Fibroblast of skin of left biceps (primary cell): ENCODE measurements around the gene SMAD3.
A peak's percentile ranks its signal among the peaks of the same experiment; 100 is the strongest.
"Not testable (repeated sequence)": the region's sequence is repeated elsewhere in the genome, so short reads cannot be mapped to it uniquely, and the experiment has no call there.

ENCODE experiments used
- DNase-seq, 2 experiments: peaks; one replicate each; pipeline ENCODE4 v3.0.0-alpha.2; 2013; ENCODE audit warnings: low read depth in 2 of 2

The SMAD3 gene

DNA sequence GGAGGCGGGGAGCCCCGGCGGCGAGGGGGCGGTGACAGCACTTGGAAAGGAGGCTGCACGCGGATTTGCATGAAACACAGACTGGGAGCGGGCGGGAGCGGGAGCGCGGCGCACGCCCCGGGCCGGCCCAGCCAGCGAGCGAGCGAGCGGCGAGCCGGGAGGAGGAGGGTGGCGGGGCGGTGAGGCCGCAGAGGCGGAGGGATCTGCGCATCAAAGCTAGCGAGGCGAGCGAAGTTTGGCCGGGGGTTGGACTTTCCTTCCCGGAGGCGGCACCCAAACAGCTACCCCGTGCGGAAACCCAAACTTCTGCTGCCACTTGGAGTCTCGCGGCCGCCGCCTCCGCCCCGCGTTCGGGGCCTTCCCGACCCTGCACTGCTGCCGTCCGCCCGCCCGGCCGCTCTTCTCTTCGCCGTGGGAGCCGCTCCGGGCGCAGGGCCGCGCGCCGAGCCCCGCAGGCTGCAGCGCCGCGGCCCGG, at the start of gene SMAD3:
Gene SMAD3 (plus strand): TSS at position 72 of the 475 bp plus-strand sequence. CDS start 553 bp downstream, outside the sequence.
- peak; percentile 90 to 91 for DNase-seq

DNA sequence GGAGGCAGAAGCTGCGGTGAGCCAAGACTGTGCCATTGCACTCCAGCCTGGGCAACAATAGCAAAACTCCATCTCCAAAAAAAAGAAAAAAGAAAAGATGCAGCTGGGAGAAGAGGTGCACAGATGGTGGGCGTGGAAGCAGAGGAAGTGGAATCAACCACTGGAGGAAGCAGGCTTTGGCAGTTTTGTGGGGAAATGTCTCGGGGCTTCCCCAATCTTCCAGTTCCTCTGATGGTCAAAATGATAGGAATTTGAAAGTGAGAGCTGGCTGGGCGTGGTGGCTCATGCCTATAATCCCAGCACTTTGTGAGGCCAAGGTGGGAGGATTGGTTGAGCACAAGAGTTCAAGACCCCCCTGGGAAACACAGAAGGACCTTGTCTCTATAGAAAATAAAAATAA, 48.1 kb upstream of the SMAD3 start:
- DNase-seq: no peak

DNA sequence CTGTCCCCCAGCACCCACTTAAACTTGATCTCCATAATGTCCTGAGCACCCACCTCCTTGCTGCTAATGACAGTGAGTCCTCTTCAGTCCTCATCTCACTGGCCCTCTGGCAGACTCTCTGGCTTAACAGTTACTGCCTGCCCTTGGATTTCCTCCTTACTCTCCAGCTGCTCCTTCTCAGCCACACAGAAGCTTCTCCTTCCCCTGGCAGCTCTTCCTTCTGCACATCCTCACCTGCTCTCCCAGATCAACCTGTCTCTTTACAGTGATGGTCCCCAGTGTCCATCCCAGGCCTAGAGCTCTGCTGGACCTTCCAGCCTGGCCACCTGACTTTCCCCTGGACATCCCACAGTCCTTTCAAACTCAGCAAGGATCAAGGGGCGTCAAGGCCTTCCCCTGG, 47.4 kb upstream of the SMAD3 start:
- DNase-seq: no peak

DNA sequence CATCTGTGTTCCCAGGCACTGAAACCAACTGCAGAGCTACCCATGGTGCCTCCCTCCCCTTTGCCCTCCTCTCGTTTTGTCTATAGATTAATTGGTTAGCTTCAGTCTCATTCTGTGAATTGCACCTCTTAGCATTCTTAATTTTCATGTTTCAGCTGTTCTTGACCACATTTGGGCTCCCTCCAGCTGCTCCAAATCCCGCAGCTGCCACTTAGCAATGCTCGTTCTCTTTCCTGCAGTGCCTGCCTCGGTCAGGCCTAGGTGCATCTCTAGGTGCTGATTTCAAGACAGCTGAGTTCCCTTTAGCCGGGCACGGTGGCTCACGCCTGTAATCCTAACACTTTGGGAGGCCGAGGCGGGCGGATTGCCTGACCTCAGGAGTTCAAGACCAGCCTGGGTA, 47.0 kb upstream of the SMAD3 start:
- no peak for DNase-seq

DNA sequence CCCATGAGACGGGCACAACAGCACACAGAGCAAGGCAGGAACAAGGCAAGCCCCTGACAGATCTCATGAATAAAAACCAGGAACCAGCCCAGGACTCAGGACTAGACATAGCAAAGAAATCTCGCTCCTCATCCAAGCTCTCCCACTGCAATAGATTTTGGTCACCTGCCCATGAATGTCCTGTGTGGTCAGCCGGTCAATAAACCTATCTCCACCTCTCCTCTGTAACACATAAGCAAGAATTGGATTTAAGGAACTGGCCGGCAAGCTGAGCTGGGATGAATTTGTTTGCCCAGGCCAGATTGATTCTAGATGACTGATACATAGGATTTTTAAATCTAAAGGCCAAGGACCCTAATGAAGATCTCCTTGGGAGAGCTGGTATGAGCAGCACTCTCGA, 46.3 kb upstream of the SMAD3 start:
- DNase-seq: no peak

DNA sequence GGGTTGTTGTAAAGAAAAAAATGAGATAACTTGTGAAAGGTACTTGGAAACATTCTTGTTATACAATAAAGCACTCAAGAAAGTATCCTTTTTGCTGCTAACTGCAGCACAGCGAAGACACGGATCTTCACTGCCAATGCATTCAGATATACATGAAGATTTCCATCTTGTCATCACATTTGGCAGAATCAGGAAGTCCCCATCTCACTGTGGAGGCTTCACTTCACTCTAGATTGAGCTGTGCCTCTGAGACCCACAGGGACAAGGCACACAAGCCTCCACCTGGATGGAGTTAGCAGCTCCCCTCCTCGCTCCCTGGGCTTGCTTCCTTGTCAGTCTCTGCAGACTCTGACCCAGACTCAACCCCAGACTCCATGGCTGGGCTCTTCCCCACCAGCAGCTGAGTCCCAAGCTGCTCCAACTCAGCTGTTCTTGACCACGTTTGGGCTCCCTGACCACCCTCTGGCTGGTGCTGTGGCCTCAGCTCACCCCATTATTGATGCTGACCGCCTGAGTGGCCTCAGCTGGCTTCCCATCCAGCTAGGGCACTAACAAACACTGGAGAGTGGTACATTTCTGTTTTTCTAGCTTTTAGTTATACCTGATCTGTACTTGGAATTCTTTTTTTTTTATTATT, 45.4 kb upstream of the SMAD3 start:
- no peak for DNase-seq

DNA sequence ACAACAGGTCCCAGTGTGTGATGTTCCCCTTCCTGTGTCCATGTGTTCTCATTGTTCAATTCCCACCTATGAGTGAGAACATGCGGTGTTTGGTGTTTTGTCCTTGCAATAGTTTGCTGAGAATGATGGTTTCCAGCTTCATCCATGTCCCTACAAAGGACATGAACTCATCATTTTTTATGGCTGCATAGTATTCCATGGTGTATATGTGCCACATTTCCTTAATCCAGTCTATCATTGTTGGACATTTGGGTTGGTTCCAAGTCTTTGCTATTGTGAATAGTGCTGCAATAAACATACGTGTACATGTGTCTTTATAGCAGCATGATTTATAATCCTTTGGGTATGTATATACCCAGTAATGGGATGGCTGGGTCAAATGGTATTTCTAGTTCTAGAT, 44.7 kb upstream of the SMAD3 start:
- DNase-seq: not testable (repeated sequence)

DNA sequence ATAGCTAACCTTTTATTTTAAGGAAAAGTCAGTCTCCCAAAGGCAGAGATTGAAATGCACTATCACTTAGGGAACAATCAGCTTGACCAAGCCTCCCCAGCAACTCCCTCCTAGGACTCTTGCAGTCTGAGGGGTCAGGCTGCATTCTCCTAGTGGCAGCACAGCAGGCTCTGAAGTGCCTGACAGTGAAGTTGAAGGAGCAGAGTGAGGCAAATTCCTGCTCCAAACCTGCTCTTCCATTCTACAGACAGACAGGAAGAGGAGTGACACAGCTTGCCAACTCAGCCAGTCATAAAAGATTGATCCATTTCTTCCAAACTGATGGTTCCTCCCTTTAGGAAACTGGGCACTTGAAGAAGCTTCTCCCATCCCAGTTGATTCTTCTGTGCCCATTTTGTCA, 43.9 kb upstream of the SMAD3 start:
- DNase-seq: no peak

DNA sequence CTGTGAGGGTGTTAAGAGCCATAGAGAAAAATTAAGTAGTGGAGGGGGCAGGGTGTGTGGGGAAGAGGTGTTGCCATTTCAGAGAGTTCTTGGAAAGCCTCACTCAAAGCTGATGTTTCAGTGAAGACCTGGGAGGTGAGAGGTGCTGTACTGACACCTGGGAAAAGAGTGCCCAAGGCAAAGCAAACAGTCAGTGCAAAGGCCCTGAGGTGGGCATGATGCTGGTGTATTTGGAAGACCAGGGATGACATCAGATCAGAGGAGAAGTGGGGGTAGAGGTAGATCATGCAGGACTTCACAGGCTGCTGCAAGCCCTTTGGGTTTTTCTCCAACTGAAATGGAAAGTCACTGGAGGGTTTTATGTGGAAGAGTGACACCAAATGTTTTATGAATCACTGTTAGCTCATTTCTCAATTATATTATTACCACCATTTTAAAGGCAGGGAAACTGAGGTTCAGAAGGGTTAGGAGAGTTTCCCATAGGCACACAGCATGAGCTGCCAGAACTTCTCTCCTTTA, 42.8 kb upstream of the SMAD3 start:
- no peak for DNase-seq

DNA sequence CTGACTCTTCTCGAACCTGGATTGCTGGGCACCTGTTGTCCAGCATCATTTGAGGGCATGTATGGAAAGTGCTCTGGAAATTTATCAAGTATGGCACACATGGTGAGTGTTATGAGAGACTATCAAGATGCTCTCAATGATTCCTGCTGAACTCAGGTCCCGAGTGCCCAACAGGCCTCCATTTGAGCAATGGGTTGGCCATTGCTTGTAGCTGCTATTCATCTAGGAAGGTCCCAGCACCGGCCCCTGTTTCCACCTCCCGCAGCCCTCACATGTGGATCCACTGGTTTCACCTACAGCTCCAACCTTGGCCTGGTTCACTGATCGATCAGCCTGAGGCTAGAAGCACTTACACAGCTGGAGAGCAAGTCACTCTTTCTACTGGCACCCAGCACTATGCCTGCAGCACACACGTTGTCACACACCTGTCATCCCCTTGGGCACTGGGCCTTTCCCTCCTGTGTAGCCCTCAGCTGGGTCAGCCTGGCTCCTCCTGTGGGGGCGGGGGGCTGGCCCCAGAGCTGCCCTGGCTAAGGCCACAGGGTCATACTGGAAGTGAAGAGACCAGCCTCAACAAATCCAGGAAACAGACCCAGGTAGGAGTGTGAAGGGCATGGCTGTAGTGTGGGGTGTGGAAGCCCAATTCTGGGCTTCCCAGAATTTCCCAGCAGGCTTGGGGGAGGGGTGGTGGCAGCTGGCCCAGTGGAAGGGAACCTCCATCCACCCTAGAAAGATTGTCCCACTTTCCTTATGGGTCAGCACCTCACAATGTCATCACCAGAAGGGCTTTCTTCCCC, 41.7 kb upstream of the SMAD3 start:
- DNase-seq: no peak

DNA sequence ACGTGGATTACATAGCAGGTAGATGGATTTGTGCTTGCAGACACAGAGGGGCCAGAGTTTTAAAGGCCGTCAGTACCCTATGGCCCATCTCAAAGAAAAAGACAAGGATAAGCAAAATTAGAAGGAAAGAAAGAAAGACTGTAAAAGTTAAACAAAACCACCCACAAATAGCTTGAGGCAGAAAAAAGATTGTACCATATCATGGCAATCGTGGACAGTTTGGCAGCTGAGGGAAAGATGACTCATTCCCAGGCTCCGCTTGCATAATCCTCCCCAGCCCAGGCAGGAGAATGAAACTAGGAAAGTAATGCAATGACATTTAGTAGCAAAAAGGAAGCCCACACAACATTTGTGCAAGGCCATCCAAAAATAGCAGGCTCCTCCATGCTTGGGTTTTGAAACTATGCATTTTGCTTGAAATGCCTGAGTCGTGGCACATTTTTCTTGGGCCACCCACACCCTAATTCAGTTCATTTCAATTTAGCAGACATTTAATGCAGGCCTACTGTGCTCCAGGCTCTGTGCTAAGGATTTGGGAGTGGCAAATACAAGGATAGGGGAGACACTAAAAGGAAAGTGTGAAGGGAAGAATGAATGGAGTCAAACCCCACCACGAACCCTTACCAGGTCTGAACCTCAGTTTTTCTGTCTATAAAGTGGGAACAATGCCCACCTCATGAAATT, 40.9 kb upstream of the SMAD3 start:
- DNase-seq: peak; percentile 94 to 95

DNA sequence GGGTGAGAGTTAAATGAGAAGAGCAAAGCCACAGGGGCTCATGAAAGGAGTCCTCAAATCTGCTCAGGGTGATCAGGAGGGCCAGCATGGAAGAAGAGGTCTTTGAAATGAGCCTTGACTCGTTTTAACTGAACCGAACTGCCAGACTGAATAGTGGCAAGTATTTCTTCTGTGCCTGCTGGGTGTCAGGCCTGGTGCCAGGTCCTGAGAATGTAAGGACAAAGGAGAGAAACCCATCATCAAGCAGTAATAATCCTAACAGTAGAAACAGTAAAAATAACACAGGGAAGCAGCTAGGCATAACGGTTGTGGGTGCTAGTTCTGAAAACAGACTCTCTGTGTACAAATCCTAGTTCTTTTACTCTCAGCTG, 40.4 kb upstream of the SMAD3 start:
- no peak for DNase-seq

DNA sequence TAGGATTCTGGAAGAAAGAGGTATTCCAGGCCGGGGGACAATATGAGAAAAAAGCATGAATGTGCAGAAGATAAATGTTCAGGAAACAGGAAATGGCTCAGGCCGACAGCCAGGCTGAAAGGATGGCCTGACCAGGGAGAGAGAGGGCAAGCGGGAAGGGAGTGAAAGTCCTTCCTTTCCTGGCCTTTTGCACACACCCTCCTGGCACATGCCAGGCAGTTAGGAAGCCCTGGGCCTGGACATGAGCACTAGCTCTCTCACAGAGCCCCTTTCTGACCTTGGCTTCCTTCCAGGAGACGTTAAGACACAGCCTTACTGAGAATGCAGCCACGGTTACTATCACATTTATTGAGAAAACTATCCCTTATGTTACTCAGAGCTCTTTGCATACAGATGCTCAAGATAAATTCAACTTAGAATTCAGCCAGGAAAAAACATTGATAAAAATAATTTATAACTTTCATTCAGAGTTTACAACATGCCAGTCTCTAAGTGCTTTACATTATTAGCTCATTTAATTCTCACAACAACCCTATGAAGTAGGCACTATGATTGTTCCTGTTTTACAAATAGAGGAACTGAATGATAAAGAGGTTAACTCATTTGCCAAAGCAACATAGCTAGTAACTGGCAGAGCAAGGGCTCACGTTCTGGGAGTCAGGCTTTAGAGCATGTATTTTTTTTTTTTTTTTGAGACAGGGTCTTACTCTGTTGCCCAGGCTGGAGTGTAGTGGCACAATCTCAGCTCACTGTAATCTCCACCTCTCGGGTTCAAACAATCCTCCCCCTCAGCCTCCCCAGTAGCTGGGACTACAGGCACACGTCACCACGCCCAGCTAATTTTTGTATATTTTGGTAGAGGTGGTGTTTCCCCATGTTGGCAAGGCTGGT, 39.4 kb upstream of the SMAD3 start:
- no peak for DNase-seq

DNA sequence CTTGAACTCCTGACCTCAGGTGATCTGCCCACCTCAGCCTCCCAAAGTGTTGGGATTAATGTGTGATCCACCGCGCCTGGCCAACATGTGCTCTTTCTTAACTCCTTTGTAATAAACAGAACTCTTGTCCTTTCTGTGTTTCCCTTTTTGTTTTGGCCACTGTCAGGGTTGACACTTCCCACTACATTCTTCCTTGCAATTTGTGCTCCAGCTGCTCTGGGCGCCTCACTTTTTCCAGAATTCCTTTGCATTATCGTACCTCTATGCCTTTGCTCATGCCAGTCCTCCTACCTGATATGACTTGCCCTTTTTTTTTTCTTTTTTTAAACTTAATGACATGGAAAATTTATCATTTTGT, 38.8 kb upstream of the SMAD3 start:
- no peak for DNase-seq

DNA sequence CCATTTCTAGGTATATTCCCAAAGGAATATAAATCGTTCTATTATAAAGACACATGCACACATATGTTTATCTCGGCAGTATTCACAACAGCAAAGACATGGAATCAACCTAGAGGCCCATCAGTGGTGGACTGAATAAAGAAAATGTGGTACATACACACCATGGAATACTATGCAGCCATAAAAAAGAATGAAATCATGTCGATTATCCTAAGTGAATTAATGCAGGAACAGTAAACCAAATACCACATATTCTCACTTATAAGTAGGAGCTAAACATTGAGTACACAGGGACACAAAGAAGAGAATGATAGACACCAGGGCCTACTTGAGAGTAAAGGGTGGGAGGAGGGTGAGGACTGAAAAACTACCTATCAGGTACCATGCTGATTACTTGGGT, 37.0 kb upstream of the SMAD3 start:
- DNase-seq: not testable (repeated sequence)

DNA sequence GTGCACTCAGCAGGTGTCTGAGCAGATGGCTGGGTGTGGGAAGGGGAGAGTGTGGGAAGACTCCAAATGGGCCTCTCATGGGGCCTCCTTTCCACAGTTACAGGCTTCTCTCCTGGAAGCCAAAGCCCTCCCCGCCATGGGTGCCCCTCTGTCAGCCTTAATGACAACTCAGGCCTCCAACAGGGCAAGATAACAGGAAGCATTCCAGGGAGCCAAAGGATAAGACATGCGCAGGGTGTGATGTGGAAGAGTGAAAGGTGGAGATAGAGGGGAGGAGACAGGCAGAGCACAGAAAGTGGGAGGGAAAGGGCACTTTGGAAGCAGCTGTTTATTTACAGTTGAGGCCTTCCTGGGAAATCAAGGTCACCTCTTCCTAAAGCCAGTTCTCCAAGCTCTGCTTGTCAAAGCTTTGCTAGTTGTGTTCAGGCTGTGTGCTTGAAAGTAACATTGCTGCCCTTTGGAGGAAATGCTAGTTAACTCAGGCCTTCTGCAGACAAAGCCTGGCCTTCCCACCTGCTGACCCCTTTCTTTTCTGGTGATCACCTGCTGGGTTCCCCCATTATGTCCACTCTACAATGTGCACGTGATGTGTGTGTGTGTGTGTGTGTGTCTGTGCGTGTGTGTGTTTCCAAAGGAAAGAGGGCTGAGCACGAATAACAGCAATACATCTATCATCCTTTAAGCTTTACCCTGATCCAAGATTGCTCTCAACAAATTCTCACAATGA, 35.2 kb upstream of the SMAD3 start:
- no peak for DNase-seq

DNA sequence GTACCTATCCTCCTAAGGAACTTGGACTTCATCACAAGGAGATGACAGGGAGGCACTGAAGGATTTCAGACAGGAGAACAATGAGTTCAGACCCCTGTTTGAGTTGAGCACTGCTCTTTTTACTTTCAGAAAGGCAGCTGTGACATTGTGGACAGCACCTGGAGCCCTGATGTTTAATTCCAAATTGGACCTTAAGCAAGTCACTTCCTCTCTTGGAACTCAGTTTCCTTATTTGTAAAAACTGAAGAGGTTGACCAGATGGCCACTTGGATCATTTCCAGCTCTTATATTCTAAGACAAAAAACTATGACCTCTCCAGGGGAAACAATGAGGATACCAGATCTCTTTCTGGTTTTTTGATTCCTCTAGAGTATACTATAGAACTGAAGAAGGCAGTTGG, 34.1 kb upstream of the SMAD3 start:
- no peak for DNase-seq

DNA sequence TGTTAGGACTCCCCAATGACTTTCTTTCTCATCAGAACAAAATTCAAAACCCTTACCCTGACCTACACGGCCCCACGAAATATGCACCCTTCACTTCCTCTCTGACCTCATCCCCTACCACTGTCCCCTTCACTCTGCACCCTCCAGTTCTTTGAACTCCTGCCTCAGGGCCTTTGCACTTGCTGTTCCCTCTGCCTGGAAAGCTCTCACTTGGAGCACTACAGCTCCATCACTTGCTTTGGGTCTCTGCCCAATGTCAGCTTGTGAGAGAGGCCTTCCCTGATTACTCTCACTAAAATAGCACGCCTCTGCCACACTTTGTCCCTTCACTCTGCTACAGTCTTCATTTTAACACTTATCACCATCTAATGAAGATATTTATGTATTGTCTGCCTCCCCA, 32.8 kb upstream of the SMAD3 start:
- no peak for DNase-seq

DNA sequence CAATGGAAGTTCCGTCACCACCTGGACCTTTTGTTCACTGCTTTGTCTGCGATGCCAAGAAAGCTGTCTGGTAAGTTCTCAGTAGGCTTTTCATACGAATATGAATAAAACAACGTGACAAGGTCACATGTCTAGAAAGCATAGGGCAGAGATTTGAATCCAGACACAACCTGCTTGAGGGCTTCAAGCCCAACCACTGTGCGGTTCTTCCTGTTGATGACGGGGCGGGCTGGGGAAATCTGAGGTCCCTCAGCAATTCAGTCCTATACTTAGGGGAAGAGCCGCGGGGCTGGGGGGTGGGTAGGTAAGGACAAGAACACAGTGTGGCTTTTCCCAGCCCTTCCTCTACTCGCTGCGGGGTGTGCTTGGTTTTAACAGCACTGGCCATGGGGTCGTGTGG, 32.4 kb upstream of the SMAD3 start:
- no peak for DNase-seq

DNA sequence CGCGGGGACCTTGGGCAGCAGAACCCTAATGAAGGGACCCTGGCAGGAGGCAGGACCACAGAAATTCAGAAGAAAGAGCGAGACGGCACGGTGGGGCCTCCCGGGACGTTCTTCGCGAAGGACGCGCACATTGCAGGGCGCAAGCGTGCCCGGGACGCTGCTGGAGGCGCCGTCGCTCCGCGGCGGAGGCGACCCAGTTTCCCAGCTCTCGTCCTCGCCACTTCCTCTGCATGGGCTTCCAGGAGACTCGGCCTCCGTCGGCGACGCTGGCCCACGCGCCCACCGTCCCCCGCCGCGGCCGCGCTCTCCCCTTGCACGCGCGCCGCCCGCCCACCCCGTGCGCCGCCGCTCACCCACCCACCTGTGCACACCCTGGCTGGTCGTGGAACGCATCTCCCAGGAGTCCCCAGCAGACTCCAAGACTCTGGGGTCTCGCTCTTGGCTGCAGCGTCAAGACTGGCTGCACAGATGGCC, 31.8 kb upstream of the SMAD3 start:
- no peak for DNase-seq

DNA sequence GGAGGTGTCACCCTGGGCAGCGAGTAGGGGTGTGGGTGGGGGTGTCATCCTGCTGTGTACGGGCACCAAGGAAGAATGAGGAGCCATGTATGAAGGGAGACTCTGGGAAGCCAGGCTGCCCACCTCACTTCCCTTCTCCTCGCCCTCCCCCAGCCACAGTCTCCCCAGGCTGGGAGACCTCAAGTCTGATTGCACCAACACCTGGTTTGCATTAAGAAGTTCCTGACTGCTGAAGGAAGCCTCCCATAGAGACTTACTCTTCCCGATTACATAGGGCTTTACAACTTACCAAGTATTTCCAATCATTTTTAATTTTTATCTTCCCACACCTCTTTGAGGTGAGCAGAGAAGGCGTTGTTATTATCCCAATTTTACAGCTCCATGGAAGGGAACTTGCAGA, 29.5 kb upstream of the SMAD3 start:
- peak; percentile 81 to 83 for DNase-seq
